ENCODE measurements around the gene KDR. TPM values are rescaled to one million over a fixed set of nuclear protein-coding genes. Genes with fewer than 3 reads are reported as not detected.
A peak's percentile ranks its signal among the peaks of the same experiment; 100 is the strongest.

The KDR gene
- total RNA-seq, 6 donors from 2014 or later: 22.0 to 53.1 (median 35.7) TPM

DNA sequence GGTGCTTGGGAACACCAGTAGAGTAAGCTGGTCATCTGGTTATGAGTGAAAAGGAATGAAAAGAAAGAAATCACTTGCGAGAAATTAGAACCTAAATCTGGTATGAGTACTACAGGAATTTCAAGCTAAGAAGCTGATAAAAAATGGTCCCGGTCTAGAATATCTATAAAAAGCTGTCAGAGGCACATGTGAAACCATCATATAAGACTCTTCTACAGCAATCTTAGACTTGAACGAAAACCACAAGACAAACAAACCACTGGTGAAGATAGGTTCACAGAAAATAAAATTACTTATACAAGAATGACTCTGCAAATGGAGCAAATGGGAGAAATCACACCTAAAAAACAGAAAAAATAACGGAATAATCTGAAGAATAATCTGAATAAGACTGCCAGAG is 69.9 kb downstream of the KDR start:
- Histone ChIP-seq H3K27ac (no peak overlapping the region), H3K27me3 (no peaks in the 10 kb centered on the region), H3K4me3 (no peak overlapping the region), H3K36me3 (no peaks in the 10 kb centered on the region), H3K4me1 (peaks cover 0 to 7% (median 0%) of the 10 kb centered on the region in 4 donors), H3K9me3 (no peaks in the 10 kb centered on the region)
- 84 to 85% methylated on average over 4 of the region's 4 CpGs for WGBS, 2 donors
- DNase-seq (no peak), ATAC-seq (ENCODE audit: low FRiP score in 2 of 2) (no peak)
- TF ChIP-seq, protein P1, sequence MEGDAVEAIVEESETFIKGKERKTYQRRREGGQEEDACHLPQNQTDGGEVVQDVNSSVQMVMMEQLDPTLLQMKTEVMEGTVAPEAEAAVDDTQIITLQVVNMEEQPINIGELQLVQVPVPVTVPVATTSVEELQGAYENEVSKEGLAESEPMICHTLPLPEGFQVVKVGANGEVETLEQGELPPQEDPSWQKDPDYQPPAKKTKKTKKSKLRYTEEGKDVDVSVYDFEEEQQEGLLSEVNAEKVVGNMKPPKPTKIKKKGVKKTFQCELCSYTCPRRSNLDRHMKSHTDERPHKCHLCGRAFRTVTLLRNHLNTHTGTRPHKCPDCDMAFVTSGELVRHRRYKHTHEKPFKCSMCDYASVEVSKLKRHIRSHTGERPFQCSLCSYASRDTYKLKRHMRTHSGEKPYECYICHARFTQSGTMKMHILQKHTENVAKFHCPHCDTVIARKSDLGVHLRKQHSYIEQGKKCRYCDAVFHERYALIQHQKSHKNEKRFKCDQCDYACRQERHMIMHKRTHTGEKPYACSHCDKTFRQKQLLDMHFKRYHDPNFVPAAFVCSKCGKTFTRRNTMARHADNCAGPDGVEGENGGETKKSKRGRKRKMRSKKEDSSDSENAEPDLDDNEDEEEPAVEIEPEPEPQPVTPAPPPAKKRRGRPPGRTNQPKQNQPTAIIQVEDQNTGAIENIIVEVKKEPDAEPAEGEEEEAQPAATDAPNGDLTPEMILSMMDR (IDR thresholded peaks at IDR 0.05): no peak

DNA sequence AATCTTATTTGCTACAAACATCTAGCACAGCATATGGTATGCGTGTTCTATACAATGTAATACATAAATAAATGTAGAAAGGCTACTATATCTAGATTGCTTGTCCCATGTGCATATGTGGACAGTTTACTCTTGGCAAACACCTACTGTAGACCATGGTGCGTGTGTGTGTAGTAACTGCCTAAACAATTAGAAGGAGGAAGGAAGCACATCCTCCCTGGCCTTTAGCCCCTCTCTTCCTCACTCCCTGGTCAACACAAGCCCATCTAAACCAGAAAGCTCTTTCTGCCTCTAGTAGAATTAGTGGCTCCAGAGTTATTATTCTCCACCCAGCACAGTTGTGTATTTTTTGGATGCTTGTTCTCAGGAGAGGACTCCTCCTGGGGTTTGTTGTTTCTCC is 73.9 kb downstream of the KDR start:
- TF ChIP-seq, protein P1 (IDR thresholded peaks at IDR 0.05): no peak
- H3K4me3 ChIP-seq: no peak overlapping the region
- H3K4me1 ChIP-seq: peaks cover 0 to 7% (median 0%) of the 10 kb centered on the region in 4 donors
- no peaks in the 10 kb centered on the region for H3K27me3 ChIP-seq
- no peaks in the 10 kb centered on the region for H3K9me3 ChIP-seq
- peak overlapping the region in 1 of 4 donors; percentile 30 for H3K27ac ChIP-seq
- WGBS, 2 donors: 65 to 70% methylated on average over 2 of the region's 2 CpGs
- no peak for DNase-seq
- H3K36me3 ChIP-seq: no peaks in the 10 kb centered on the region
- no peak for ATAC-seq (ENCODE audit: low FRiP score in 2 of 2)

DNA sequence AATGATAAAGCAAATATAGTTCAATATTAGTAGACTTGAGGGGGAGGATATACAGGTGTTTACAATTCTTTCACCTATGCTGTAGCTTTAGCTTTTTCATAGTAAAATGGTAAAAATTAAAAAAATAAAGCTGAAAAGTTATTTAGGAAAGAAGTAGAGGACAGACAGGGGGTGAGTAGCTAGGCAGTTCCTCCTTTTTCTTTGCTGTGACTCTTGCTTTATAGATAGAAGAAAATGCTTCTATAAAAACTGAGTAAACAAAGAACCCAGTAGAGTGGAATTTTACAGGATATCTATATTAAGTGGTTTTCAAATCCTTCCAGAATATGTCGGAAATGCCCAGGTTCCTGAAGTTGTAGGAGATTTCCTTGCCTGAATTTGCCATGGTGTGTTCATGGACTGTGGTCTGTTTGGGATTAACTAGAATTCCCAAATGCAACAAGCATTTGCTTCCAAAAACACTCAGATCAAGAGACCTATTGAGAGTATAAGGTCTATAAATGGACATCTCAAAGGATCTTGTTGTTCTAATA is 74.9 kb downstream of the KDR start:
- DNase-seq: no peak
- 53 to 55% methylated on average over 1 of the region's 1 CpG for WGBS, 2 donors
- Histone ChIP-seq H3K4me1 (peaks cover 0 to 7% (median 0%) of the 10 kb centered on the region in 4 donors), H3K4me3 (no peak overlapping the region), H3K36me3 (no peaks in the 10 kb centered on the region), H3K27me3 (no peaks in the 10 kb centered on the region), H3K27ac (no peak overlapping the region), H3K9me3 (no peaks in the 10 kb centered on the region)
- ATAC-seq (ENCODE audit: low FRiP score in 2 of 2): no peak
- TF ChIP-seq EP300 (IDR thresholded peaks at IDR 0.05) (no peak), POLR2A (IDR thresholded peaks at IDR 0.05) (no peak), POLR2AphosphoS5 (IDR thresholded peaks at IDR 0.05) (no peak)
- TF ChIP-seq, protein P1 (IDR thresholded peaks at IDR 0.05): no peak

DNA sequence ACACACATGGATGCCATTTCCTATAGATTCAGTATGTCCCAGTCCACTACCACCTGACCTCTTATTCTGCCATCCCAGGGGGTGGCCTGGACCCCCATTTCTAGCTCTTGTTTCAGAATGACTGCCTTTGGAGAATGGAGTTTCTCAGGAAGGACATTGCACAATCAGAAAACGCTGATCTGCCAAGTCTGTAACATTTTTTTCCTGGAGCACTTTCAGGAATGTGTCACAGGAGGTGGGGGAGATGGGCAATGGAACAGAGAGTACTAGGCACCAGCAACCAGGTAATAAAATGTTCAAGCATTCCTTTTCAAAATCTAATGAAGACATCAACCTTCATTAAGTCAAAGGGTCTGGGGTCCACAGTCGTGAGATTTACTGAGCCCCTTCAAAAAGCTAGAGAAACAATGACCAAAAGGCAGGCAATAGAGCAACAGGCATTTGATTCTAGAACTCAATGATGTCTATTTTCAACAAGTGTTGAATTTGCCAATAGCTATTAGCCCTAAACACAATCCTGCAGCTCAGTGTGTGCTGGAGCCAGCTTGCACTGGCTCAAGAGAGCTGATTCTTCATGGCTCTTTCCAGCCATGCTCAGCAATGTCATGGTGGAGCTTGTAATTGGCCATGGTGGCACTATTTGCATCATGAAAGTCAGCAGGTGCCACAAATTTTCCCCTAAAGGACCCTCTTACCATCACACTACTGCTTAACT is 87.1 kb downstream of the KDR start:
- Histone ChIP-seq H3K36me3 (no peaks in the 10 kb centered on the region), H3K9me3 (peaks cover 0 to 4% (median 0%) of the 10 kb centered on the region in 4 donors), H3K27ac (peak overlapping the region; percentile 28 to 62 (median 48)), H3K4me3 (no peak overlapping the region), H3K27me3 (no peaks in the 10 kb centered on the region), H3K4me1 (peaks cover 14 to 33% (median 26%) of the 10 kb centered on the region in 4 donors)
- DNase-seq (peak in 1 of 2 donors; percentile 42), ATAC-seq (ENCODE audit: low FRiP score in 2 of 2) (peak; percentile 69 to 74)
- TF ChIP-seq POLR2AphosphoS5 (IDR thresholded peaks at IDR 0.05) (peak; percentile 56 to 64), POLR2A (IDR thresholded peaks at IDR 0.05) (no peak), EP300 (IDR thresholded peaks at IDR 0.05) (peak in 2 of 4 donors; percentile 69 to 85)
- 13 to 18% methylated on average over 2 of the region's 2 CpGs for WGBS, 2 donors

DNA sequence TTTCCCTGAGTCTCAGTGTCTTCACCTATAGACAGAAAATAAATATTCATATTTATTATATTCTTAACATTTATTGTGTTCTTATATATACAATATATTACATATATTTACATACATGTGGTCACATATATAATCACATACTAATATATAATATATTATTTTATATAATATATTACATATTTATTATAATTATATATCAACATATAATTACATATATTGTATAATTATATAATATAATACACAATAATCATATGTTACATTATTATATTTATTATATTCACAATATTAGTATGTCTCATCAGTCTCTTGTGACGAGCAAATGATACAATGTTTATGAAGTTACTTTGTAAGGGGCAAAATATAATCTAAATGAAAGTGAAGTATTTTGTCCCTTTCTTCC is 87.7 kb downstream of the KDR start:
- 39 to 42% methylated on average over 1 of the region's 1 CpG for WGBS, 2 donors
- Histone ChIP-seq H3K9me3 (peaks cover 0 to 4% (median 0%) of the 10 kb centered on the region in 4 donors), H3K36me3 (no peaks in the 10 kb centered on the region), H3K4me3 (no peak overlapping the region), H3K27me3 (no peaks in the 10 kb centered on the region), H3K4me1 (peaks cover 21 to 39% (median 30%) of the 10 kb centered on the region in 4 donors), H3K27ac (peak overlapping the region in 3 of 4 donors; percentile 38 to 62 (median 57))
- ATAC-seq (ENCODE audit: low FRiP score in 2 of 2): no peak
- TF ChIP-seq, protein P1 (IDR thresholded peaks at IDR 0.05): no peak
- TF ChIP-seq POLR2AphosphoS5 (IDR thresholded peaks at IDR 0.05) (no peak), EP300 (IDR thresholded peaks at IDR 0.05) (no peak), POLR2A (IDR thresholded peaks at IDR 0.05) (no peak)
- no peak for DNase-seq
